NB4 (cell line): Measurements from ENCODE around the gene SPEM3.

Experiments
- POLR2A ChIP-seq: IDR thresholded peaks from 2 replicates; pipeline ENCODE4 v1.6.1; 2011; ENCODE audit warnings: mild to moderate bottlenecking; ENCODE audit not compliant: insufficient read length; ENCODE audit errors: extremely low read depth
- TF ChIP-seq, protein P1 (sequence below): IDR thresholded peaks from one replicate; pipeline ENCODE4 v1.5.1; 2012; ENCODE audit warnings: low read depth, low read length

GRCh38 chr17:7425316-7425715, 3.3 kb upstream of the SPEM3 start, which contains the start of gene SPEM2:
- TF ChIP-seq, protein P1, sequence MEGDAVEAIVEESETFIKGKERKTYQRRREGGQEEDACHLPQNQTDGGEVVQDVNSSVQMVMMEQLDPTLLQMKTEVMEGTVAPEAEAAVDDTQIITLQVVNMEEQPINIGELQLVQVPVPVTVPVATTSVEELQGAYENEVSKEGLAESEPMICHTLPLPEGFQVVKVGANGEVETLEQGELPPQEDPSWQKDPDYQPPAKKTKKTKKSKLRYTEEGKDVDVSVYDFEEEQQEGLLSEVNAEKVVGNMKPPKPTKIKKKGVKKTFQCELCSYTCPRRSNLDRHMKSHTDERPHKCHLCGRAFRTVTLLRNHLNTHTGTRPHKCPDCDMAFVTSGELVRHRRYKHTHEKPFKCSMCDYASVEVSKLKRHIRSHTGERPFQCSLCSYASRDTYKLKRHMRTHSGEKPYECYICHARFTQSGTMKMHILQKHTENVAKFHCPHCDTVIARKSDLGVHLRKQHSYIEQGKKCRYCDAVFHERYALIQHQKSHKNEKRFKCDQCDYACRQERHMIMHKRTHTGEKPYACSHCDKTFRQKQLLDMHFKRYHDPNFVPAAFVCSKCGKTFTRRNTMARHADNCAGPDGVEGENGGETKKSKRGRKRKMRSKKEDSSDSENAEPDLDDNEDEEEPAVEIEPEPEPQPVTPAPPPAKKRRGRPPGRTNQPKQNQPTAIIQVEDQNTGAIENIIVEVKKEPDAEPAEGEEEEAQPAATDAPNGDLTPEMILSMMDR, result no peak
- TF ChIP-seq POLR2A, result no peak
